Measurements from ENCODE around the gene CALD1.

The CALD1 gene

DNA sequence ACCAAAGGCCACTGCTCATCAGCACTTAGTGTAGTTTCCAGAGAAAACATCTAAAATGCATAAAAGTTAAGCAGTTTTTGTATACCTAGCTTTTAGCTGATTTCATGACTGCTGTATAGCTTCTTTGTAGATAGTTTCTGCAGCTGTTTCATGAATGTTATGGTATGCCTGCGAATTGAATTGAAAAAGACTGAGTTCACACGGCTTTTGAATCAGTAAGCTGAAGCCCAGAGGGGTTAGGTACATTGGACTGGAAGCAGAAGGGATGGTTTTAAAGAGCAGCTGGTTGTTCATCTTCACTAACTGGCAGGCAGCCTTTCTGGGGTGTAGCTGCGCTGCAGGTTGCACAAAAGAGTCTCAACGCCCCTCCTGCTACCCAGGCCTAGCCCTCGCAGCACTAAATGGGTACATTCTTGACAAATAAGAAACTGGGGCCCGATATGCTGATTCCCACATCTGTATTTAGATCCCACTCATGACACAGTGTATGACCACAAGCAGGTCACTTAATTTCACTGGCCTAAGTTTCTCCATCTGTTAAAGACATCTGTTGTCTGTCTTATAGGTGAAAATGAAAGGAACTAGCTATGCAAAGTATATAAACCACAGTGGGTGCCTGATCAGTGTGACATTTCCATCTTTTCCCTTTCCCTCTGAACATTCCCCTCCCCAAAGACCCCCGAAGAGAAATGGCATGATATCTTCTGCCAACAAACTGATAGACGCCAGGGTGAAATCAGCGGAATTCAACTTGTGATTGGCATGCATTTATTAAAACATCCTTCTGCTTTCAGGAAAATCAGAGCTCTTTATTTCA lies 120.9 kb downstream of the CALD1 start:
- no peak for DNase-seq

DNA sequence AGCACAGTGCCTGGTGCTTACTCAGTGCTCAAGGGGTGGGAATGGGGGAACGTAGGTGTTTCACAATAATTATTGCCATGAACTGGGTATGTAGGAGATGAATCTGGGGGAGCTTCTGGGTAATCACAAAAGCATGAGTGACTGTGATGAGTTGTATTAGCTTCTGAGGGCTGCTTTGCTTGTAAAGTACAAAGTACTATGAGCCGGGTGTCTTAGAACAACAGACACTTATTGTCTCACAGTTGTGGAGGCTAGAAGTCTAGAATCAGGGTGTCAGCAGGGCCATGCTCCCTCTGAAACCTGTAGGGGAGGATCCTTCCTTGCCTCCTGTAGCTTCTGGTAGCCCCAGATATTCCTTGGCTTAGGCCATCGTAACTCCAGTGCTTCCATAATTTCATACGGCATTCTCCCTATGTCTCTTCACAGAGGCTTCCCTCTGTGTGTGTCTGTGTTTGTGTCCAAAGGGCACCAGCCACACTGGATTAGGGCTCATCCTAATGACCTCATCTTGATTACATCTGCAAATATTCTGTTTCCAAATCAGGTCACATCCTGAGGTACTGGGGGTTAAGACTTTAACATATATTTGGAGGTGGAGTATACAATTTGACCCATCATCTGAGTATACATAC lies 122.1 kb downstream of the CALD1 start:
- no peak for DNase-seq

DNA sequence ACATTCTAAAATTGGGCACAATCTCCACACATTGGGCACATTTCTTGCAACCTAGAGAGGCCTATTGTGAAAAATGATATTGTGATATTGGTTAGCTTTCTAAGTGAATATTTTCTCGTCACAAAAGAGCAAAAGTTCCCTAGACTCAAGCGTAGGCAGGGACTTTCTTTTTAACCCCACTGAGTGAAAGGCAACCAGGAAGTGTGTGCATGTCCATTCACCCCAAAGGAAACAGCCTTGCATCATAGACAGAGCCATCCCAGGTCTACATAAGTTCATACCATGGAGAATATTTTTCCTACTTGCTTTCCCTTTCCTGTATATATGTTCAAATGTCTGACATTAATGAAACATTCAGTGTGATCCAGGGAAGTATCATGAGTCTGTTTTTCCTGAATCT lies 122.6 kb downstream of the CALD1 start:
- DNase-seq = no peak

DNA sequence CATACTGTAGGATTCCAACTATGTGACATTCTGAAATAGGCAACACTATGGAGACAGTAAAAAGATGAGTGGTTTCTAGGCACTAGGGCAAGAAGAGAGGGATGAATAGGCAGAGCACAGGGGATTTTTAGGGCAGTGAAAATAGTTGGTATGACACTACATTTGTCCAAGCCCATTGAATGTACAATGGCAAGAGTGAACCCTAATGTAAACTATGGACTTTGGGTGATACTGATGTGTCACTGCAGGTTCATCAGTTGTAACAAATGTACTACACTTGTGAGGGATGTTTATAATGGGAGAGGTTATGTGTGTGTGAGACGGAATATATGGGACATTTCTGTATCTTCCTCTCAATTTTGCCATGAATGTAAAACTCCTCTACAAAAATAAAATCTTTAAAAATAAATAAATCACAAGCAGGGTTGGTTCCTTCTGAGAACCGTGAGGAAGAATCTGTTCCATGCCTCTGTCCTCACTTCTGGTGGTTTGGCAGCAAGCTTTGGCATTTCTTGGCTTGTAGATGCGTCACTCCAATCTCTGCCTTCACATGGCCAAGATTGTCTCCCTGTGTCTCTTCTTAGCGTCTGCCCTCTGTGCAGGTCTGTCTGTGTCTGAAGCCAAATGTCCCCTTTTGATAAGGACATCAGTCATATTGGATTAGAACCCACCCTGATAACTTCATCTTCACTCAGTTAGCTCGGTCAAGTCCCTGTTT lies 123.8 kb downstream of the CALD1 start:
- DNase-seq = no peak

DNA sequence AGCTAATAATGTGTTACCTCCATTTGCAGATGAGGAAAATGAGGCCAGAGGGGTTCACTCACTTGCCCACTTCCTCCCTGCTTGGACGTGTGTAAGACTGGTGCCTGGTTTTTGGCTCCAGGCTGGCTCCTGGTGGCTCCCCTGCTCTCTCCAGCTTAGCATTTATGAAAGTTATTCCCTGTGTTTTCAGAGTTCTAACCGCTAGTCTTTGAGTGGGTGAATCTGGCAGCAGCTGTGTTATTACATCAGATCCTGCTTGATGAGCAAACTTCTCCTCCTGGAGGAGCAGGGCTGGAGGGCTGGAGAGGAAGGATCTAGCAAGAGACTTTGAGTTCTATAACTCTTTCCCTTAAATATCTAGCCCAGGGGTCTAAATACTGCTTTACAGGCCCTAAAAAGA lies 125.9 kb downstream of the CALD1 start:
- DNase-seq = no peak

DNA sequence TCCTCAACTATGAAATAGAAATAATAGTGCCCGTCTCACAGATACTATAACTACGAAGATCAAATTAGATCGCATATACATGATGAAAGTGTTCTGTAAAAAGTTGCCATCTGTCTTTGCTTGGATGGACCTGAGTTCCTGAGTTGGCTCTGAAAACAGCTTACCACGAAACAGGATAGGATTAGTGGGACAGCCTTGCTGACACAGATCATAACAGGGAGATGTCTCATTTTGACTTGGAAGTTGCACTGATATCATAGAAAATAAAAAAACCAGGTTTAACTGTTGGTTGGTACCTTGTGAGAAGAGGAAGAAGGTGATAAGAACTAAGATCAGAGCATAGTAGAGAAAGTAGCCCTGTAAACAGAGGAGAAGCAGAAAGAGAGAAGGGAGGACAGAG lies 127.6 kb downstream of the CALD1 start:
- no peak for DNase-seq

DNA sequence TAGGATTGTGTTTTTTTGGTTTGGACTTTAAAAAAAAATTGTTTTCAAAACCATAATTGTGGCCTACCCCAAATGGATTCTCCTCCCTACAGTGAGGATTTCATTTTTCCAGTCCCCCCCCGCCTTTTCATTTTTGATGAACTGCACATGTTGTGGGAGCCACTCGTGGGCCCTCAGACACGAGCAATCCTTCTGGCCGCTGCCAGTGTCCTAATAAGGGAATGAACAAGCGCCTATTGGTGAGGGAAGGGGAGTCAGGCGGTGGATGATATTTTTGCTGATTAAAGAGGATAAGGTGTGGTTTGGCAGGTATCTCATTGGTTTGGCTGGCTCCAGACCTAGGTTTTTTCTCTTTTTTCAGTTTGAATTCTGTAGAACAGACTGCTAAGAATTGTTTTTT lies 128.2 kb downstream of the CALD1 start:
- DNase-seq = no peak

DNA sequence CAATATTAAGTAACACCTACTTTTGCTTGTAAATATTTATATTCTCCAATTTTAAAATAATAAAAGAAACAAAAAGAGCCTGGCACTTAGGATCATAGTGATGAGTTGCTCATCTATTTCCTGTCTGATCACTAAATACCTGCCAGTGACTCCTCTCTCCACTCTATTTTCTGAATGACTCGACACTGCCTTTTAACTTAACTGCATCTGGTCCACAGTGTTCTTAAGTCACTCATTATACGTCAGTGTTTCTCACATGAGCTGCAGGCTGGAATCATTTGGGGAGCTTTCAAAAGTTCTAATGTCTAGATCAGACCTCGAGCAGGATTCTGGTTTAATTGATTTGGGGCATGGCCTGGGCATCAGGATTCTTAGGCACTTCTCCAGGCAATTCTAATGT lies 128.9 kb downstream of the CALD1 start:
- DNase-seq = no peak

DNA sequence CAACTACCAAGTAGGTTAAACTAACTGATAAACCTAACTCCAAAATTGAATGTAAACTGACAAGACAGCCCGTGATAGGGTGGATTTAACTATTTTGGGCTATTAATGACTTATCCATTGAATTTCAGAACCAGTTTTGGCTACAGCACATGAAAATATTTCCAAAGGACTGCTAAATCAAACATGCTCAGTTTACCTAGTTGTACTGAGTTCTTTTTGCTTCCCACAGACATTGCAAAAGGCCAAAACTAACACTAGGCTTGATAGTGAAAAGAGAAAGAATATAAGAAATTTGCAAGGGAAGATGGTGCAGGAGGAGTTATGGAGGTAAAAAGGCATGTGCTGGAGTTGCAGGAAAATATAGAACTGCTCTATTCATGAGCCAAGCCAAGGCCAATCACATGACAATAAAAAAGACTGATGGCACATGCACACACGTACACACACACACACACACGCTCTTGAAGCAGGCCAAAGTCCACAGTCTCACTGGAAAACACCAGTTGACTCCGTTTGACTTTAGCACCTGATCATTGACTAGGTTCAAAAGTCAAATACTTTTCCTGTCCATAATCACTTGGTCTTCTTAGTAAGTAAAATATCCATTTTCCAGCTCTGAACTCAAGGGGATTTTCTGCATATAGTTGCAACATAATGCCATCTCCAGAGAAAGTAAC lies 130.9 kb downstream of the CALD1 start:
- DNase-seq = no peak

DNA sequence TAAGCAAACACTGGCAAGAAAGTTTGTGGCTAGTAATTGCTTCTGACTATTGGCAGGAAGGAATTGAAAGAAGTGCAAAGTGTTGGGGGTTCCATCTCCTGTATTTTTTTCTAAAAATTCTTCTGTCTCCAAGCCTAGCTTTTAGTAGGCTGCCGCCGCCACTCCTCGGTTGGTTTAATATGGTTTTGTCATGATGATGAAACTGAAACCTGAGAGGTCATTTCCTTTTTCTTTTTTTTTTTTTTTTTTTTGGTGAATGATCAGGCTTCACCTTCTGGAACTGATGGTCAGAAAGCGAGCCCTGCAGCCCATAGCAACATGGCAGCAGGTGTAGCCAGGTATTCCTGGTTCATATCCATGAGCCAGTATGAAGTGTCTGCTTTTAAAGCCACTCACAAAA lies 131.5 kb downstream of the CALD1 start:
- no peak for DNase-seq

DNA sequence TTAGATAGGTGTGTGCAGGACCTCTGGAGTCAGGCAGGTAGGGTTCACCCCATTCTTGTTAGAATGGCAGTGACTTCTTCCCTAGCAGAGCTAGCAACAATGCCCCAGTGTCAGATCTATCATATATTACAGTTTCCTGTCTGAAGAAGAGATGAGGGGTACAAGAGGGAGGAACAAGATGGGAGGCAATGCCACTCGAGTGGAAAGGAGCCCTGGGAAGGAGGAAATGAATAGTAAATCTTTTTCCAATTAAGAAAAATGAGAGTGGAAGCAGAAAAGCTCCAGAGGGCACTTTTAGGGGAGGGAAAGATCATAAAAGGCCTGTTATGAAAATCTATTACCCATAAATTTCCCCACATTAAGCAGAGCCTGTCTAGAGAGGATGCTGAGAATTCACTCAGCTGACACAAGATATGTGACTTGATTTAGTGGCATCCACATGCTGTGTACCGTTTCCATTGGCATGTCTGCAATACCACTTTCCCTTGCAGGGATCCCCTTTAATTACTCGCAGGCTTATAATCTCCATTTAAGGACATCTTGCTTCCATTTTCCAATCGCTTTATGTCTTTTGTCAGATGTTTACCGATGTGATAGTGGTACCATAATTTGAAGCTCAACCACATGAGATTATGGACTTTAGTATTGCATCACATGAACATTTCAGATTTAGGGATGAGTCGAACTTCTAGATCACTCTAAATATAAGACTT lies 136.9 kb downstream of the CALD1 start:
- DNase-seq = no peak

DNA sequence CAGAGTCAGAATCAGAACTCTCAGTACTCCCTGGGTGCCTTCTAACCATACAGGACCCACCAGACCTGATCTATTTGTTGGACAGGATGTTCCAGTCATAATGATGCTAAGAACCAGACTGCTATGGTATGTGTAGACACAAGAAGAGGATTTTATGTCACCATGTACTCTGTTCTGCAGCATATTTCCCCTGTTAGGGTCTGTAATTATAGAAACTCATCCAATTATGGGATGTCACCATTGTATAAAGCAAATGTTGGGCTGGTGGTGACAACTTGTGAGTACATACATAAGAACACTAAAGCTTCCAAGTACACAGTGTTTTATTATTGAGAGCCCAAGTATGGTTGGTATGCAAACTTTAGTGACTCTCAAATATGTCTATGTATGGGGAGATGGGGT lies 139.8 kb downstream of the CALD1 start:
- DNase-seq = no peak

DNA sequence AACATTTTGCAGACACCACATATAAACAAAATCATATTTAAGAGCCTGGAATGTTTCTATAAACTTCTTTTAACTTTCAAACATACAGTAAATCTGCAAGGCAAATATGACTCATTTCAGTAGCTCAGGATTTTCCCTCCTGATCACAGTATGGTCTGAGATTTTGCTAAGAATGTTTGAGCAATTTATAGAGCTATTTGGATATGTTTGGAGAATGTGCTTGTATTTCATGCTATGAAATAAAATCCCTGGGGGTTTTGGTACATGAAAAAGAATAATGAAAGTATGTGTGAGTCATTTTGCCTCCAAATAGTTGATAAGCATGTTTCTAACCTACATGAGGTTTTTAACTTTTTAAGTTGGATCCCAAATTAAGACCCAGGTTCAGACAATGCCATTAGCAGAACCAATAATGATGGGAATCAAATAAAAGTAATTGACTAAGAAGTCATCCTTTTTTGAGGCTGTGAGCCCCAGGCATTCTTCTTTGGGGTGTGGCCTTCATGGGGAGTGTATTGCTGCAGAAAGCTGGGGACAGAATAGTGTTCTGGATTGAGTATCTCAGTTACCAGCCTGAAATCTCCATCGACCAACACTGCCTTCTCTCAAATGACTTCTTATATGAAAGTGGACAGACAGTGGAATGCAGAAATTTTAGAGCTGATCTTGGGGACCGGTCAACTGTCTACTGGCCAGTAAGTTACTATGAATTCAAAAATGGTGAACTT lies 140.8 kb downstream of the CALD1 start:
- DNase-seq = no peak

DNA sequence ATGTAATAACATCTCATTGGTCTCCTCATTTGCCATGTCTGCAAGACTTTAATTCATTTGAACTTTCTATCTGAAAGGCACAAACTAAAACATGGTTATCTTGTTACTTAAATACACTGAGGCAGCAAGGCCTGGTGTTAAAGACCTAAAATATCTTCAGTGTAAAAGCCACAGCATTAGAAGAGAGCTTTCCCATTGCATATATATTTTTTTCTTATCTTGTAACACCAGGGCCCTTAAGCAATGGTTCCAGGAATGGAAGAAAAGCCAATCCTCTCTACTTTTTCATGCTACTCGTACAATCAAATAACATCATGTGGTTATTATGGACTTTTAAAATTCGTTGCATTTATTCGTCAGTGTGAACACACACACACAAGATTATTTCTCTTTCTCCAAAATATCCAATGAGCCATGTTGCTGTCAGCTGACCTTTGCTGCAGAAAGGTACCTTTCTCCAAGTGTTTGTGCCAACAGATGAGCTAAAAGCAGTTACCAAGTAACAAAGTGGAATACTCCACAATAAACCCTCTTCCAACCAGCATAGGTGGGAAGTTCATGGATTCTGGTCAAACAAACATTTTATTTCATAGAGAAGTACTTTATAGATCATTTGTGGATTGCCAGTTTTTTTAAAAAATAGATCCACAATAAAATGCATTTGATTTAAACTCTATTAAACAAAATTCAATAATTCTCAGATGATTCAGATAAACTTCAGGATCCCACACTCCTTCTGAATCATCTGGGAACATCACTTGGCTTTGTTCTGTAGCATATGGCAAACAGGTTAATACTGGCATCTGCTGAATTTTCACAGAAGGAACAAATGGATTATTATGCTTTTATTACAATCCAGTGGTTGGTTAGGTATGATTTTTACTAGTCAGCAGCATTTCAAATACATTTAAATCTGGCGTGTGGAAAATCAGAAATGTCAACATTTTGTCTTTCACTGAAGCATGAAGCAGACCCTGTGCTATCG lies 143.6 kb downstream of the CALD1 start:
- DNase-seq = no peak

DNA sequence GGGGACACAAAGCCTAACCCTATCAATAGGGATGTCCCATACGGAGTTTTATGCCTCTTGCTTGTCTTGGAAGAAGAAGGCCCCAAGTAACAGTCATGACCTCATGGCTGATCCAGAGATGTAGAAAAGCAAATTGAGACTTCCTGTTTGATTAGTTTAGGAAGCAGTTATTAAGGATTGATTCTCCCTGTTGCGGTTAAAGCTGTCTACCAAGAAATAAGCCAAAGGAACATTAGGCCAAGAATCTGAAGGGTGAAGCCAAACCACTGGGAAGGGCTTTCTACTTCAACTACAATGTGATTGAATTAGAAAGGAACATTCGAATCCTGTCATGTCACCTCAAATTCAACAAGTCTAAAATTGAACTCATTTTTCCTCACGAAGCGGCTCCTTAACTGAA lies 146.3 kb downstream of the CALD1 start:
- no peak for DNase-seq

DNA sequence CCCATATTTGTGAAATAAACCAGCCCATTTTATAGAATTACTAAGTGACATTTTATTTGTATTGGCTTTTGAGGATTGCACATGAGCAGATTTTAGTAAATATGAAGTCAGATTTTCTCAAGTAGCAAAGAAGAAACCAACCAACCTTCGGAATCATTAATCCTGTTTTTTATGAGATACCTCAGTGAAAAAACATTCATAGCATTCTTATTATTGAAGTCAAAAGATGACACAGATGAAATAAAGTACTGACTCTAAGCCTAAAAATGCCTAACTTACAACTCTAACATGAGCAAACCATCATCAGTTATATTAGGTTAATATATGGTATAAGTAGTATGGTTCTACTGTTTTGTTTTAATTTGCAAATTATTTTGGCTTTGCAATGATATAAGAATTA lies 147.0 kb downstream of the CALD1 start:
- DNase-seq = no peak

DNA sequence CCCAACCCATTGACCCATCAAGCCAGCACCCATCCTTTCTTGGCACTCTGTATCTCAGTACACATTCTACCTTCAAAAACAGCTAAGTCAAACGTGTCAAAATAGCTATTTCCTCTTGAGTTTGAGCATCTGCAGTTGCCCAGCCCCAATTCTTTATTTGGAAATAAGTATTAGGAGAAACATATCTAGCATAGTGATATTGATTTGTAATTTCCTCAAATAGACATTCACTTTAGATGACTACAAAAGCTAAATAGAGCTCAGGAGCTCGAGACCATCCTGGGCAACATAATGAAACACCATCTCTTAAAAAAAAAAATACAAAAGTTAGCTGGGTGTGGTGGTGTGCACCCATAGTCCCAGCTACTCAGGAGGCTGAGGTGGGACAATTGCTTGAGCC lies 147.6 kb downstream of the CALD1 start:
- DNase-seq = no peak

DNA sequence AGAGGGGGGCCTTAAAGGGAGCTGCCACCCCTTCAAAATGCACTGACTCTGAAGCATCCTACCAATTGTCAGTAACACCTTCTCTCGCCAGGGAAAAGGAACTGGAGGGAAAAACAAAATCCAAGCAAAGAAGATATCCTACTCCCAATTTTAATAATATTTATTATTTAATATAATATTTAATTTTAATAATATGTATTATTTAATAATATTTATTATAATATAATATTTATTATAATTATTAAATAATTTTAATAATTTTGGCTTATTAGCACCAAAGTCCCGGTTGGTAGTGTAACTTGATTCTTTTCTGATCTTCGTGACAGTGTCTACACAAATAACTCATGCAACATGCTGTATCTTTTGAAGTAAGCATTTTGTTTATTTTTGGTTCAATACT lies 148.3 kb downstream of the CALD1 start:
- DNase-seq = no peak

DNA sequence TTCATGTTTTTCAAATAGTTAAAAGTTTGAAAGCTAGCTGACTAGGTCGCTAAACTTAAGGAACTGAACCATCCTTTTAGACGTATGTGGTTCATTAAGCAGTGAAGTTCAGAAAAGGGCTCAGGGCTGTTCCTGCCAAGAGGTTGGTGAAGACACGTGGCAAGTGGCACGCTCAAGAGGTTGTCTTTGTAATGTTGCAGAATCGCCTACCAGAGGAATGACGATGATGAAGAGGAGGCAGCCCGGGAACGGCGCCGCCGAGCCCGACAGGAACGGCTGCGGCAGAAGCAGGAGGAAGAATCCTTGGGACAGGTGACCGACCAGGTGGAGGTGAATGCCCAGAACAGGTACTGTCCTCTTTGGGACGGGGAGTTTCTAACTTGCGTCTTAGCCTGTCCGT lies 149.1 kb downstream of the CALD1 start:
- DNase-seq = no peak

DNA sequence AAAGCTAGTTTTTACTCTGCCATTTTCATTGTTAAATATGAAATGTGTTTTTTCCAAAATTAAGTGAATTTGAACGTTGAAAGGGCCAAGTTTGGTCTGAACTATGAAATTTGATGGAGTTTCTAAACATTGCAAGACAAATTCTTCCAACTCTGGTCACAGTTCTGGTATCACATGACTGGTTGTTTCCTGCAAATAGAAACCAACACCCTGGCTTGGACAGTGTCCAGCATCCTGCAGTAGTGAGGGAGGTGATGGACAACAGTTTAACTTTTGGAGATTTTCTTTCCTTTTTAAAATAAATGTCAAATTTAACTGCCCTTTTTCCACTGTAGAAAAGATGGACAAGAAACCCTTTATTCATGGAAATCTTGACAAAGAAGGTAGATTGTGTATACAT lies 152.1 kb downstream of the CALD1 start:
- DNase-seq = no peak
